Fibroblast of skin of left quadriceps (primary cell): ENCODE data around the gene ENOSF1.

ENCODE experiments used
- DNase-seq, 2 experiments: peaks; one replicate each; pipeline ENCODE4 v3.0.0-alpha.2; 2013; ENCODE audit warnings: low read depth in 2 of 2

ENOSF1 gene

GRCh38 chr18:673317-673716 lies 39.1 kb downstream of the ENOSF1 start:
- no peak for DNase-seq

GRCh38 chr18:671405-671804 lies 41.0 kb downstream of the ENOSF1 start:
- no peak for DNase-seq

DNA sequence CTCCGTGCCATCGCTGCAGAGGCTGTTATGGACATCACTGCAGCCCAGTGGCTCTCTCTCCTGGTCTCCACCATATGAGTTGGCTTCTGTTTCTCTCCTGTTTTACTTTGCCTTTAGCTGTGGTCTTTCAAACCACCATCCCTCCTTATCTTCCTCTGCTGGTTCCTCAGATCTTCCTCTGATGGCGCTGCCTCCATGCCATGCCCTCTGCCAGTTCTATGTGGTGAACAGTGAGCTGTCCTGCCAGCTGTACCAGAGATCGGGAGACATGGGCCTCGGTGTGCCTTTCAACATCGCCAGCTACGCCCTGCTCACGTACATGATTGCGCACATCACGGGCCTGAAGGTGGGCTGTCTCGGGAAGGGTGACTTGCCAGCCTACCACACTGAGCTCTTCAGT lies 41.9 kb downstream of the ENOSF1 start:
- DNase-seq = no peak

DNA sequence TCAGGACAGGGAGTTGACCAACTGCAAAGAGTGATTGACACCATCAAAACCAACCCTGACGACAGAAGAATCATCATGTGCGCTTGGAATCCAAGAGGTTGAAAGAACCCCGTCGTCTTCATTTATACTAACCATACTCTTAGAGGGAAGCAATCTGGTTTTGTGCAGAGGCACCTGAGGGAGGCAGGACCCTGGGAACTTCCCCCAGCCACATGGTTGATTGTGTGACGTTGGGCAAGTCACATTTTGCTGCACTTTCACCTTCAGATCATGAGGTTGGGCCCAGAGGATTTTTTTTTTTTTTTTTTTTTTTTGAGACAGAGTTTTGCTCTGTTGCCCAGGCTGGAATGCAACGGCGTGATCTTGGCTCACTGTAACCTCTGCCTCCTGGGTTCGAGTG lies 43.4 kb downstream of the ENOSF1 start:
- DNase-seq = no peak

DNA sequence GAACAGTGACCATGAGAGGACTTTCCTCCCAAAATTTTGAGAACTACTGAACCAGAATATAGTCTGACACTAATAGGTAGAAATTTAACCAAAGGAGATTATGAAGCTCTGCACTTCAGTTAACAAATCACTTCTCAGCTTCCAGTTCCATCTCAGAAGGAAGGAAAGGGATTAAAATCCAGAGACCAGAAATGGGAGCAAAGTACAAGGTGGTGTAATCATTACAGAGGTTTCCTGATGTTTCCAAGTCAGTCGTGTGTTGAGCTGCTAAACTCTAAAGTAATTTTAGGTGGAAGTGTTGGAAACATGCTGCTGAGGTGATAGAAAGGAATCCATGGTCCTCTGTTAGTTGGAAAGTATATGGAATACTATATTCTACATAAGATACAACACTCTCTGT lies 44.2 kb downstream of the ENOSF1 start:
- no peak for DNase-seq

DNA sequence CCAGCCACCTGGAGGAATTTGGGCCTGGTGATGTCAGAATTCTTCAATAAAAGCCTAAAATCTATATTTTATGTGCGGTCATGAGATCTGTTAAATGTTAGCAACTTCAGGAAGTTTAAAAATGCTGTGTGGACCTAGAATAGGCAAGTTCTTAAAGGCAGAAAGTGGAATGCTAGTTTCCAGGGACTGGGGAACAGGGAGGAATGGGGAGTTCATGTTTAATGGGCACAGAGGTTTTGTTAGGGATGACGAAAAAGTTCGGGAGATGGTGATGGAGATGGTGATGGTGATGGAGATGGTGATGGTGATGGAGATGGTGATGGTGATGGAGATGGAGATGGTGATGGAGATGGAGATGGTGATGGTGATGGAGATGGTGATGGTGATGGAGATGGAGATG lies 45.8 kb downstream of the ENOSF1 start:
- no peak for DNase-seq

GRCh38 chr18:666177-666576 lies 46.3 kb downstream of the ENOSF1 start:
- DNase-seq = no peak

DNA sequence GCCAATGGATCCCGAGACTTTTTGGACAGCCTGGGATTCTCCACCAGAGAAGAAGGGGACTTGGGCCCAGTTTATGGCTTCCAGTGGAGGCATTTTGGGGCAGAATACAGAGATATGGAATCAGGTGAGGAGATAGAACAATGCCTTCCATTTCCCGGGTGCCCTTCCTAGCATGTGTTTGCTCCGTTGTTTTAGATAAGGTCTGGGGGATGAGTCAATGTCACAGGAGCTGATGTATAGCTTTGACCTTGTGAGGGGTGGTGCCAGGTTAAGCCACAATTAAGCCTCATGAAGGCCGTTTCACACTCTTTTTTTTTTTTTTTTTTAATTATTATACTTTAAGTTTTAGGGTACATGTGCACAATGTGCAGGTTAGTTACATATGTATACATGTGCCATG lies 50.2 kb downstream of the ENOSF1 start:
- no peak for DNase-seq

GRCh38 chr18:659597-659996 lies 52.8 kb downstream of the ENOSF1 start:
- no peak for DNase-seq

GRCh38 chr18:658947-659533 lies 53.4 kb downstream of the ENOSF1 start:
- DNase-seq = no peak

DNA sequence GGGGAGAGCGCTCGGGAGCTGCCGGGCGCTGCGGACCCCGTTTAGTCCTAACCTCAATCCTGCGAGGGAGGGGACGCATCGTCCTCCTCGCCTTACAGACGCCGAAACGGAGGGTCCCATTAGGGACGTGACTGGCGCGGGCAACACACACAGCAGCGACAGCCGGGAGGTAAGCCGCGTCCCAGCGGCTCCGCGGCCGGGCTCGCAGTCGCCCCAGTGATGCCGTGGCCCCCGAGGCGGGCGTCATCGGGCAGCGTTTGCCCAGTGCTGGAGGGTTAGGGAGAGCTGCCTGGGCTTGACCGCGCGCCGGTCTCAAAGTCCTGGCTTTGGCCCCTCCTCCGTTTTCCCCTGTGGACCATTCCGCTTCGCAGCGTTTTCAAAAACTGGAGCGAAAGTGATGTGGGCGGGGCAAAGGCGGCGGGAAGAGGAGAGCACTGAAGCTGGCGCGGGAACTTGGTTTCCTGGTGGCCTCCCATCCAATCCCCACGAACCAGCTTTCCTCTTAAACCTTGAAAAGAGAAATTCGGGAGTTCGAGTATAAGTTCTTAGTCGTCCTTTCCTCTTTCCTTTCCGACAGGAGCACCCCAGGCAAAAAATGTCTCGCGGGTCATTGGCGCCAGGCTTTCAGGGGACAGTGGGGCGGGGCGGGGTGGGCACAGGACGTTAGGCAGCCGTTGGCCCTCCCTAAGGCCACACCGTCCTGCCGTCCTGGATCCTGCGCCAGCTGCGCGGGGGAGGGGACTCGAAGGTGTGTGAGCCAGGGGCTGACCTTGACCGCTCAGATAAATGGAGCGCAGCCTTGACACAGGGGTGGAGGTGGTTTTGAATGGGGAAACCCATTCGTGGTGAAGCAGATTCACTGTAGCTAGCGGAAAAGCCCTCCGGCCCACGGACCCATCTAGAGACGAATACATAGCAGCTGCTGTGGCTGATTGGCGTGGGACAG lies 54.2 kb downstream of the ENOSF1 start:
- DNase-seq = peak; percentile 66 to 67

DNA sequence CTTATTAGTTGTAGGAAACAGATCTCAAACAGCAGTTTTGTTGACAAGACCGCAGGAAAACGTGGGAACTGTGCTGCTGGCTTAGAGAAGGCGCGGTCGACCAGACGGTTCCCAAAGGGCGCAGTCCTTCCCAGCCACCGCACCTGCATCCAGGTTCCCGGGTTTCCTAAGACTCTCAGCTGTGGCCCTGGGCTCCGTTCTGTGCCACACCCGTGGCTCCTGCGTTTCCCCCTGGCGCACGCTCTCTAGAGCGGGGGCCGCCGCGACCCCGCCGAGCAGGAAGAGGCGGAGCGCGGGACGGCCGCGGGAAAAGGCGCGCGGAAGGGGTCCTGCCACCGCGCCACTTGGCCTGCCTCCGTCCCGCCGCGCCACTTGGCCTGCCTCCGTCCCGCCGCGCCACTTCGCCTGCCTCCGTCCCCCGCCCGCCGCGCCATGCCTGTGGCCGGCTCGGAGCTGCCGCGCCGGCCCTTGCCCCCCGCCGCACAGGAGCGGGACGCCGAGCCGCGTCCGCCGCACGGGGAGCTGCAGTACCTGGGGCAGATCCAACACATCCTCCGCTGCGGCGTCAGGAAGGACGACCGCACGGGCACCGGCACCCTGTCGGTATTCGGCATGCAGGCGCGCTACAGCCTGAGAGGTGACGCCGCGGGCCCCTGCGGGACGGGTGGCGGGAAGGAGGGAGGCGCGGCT lies 55.0 kb downstream of the ENOSF1 start, which contains the start of gene TYMS:
TSS of gene TYMS (plus strand) at position 343 of the 690 bp plus-strand sequence. CDS start at position 433, 90 bp downstream.
- DNase-seq = peak; percentile 8 to 13

GRCh38 chr18:655445-655844 lies 57.0 kb downstream of the ENOSF1 start:
- no peak for DNase-seq

- DNase-seq = no peak
These were observed 57.8 kb downstream of the ENOSF1 start for GRCh38 chr18:654601-655000.

GRCh38 chr18:653512-653911 lies 58.9 kb downstream of the ENOSF1 start:
- no peak for DNase-seq

- no peak for DNase-seq
These were observed 60.3 kb downstream of the ENOSF1 start for GRCh38 chr18:652131-652530.

- DNase-seq = no peak
These were observed 62.0 kb downstream of the ENOSF1 start for GRCh38 chr18:650428-650858.

DNA sequence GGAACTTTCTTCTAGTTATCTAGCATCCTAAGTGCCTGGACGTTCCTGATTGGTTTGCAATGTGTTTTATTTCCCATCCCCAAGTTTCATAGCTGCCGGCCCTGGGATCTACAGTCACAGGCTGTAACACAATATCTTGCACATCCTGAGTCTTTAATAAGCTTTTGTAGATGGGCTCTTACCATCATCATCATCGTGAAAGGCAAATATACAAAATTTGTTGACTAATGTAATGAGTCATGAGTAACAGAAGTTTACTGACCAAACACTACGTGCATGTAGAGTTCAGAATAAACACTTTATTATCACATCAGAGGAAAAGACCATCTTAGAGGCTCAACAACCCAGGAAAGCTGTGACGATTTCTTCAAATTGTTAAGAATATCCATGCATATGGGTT lies 63.1 kb downstream of the ENOSF1 start:
- DNase-seq = no peak

DNA sequence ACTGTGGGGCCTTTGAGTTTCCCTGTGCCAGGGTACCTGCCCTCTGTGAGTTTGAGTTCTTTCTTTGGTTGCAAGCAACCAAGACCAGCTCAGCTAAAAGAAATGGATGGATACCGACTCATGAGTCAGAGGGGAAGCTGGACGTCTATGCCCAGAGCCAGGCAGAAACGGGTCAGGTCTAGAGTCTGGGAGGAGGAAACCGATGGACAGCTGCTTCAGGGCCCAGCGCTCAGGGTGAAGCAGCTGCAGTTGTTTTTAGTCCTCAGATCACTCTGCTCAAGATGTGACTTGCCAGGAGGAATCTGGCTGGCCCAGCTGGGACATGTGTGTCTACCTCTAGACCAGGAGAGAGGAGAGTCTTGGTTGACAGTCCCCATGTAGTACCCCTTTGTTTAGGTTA lies 65.1 kb downstream of the ENOSF1 start:
- no peak for DNase-seq

GRCh38 chr18:644395-645004 lies 67.9 kb downstream of the ENOSF1 start:
- no peak for DNase-seq

- no peak for DNase-seq
These were observed 71.2 kb downstream of the ENOSF1 start for GRCh38 chr18:641224-641623.

DNA sequence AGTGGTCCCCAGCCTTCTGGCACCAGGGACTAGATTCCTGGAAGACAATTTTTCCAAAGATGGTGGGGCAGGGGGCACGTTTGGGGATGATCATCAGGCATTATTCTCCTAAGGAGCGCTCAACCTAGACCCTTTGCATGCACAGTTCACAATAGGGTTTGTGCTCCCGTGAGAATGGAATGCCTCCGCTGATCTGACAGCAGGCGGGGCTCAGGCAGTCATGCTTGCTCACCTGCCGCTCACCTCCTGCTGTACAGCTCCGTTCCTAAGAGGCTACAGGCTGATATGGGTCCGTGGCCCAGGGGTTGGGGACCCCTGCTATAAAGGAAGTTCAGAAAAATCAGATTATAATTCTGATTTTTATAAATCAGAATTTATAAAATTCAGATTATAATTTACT lies 77.3 kb downstream of the ENOSF1 start:
- DNase-seq = no peak
